Measurements from ENCODE around the gene VWF.

GRCh38 chr12:6052940-6053329 is 71.5 kb downstream of the VWF start:
- TF ChIP-seq, protein P1, sequence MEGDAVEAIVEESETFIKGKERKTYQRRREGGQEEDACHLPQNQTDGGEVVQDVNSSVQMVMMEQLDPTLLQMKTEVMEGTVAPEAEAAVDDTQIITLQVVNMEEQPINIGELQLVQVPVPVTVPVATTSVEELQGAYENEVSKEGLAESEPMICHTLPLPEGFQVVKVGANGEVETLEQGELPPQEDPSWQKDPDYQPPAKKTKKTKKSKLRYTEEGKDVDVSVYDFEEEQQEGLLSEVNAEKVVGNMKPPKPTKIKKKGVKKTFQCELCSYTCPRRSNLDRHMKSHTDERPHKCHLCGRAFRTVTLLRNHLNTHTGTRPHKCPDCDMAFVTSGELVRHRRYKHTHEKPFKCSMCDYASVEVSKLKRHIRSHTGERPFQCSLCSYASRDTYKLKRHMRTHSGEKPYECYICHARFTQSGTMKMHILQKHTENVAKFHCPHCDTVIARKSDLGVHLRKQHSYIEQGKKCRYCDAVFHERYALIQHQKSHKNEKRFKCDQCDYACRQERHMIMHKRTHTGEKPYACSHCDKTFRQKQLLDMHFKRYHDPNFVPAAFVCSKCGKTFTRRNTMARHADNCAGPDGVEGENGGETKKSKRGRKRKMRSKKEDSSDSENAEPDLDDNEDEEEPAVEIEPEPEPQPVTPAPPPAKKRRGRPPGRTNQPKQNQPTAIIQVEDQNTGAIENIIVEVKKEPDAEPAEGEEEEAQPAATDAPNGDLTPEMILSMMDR (IDR thresholded peaks at IDR 0.05): no peak
- TF ChIP-seq EP300 (IDR thresholded peaks at IDR 0.05): no peak

Measured in sigmoid colon (tissue), 4 donors.